Measurements from ENCODE around the gene CNTN4. TPM values are rescaled to one million over a fixed set of nuclear protein-coding genes. Genes with fewer than 3 reads are reported as not detected.

The CNTN4 gene
- polyA plus RNA-seq, 1 donor (not counting 4 experiments of a cell fraction or from before 2014, with no cell fraction given), result not detected

DNA sequence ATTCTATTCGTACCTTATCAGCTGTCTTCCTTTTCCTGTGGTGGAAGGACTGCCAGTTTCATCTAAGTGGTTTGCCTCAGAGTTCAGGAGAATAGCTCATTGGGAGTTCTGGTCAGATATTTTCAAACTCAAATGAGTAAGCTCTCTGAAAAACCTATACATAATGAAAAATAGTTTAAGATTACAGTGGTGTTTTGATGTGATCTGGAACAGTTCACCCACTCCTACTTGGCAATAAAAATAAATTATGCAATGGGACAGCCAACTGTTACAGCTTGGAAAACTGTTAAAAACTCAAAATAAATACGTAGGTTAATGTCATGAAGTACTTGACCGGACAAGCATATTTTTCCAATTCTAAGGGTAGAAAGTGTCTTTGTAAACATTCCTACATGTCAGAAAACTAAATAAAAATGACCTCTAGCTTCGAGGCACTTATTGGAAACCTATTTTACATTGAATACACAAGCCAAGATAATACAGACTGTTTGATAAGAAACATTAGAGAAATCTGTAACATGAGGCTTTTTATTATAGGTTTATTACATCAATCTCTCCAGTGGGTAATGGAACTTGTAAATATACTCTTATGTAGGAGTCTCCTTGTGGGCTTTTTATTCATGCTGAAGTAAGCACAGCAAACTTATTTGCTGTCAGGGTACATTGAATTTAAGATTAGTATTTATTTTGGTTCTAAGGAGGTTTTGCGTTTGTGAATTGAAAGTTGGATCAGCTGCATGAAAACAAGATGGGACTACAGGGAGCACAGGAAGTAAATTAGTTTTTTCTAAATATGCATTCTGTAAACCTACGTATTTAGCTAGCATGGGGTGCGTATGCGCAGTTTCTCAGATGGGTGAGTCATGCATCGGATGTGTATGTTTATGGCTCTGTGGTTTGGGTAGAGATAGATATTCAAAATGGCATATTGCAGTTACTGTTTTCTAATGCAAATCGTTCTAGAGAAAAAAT is 558.4 kb downstream of the CNTN4 start:
- no peaks in the 10 kb centered on the region for H4K20me1 ChIP-seq (ENCODE audit: control insufficient read depth, extremely low read depth, insufficient read depth, low read length)
- H3K9ac ChIP-seq (ENCODE audit: control insufficient read depth, extremely low read depth, insufficient read depth, low read length), result no peak overlapping the region
- TF ChIP-seq, protein P1, sequence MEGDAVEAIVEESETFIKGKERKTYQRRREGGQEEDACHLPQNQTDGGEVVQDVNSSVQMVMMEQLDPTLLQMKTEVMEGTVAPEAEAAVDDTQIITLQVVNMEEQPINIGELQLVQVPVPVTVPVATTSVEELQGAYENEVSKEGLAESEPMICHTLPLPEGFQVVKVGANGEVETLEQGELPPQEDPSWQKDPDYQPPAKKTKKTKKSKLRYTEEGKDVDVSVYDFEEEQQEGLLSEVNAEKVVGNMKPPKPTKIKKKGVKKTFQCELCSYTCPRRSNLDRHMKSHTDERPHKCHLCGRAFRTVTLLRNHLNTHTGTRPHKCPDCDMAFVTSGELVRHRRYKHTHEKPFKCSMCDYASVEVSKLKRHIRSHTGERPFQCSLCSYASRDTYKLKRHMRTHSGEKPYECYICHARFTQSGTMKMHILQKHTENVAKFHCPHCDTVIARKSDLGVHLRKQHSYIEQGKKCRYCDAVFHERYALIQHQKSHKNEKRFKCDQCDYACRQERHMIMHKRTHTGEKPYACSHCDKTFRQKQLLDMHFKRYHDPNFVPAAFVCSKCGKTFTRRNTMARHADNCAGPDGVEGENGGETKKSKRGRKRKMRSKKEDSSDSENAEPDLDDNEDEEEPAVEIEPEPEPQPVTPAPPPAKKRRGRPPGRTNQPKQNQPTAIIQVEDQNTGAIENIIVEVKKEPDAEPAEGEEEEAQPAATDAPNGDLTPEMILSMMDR (optimal IDR thresholded peaks at IDR 0.05 in 1 of 3, IDR thresholded peaks at IDR 0.05 in 1 of 3, conservative IDR thresholded peaks at IDR 0.05 in 1 of 3; ENCODE audit: extremely low read depth in 1 of 3, insufficient read depth in 2 of 3, low read length in 3 of 3), result no peak
- TF ChIP-seq EZH2 (IDR thresholded peaks at IDR 0.05; ENCODE audit: low read length), result no peak
- dilution Hi-C loops (cut with MboI; ENCODE audit: extremely low pct_ligation_motif_present, low sequenced_read_pairs), result no loop called here
- no peaks in the 10 kb centered on the region for H3K9me3 ChIP-seq (ENCODE audit: control insufficient read depth, low read depth, low read length)
- no peaks in the 10 kb centered on the region for H3K27me3 ChIP-seq (ENCODE audit: control insufficient read depth, extremely low read depth, insufficient read depth, low read length)
- FAIRE-seq, result no peak
- no peak overlapping the region for H3K4me2 ChIP-seq (ENCODE audit: control insufficient read depth, extremely low read depth, insufficient read depth, low read depth, low read length)
- no peaks in the 10 kb centered on the region for H3K79me2 ChIP-seq (ENCODE audit: control insufficient read depth, insufficient read depth, low read length)
- H3K4me1 ChIP-seq (ENCODE audit: control insufficient read depth, extremely low read depth, insufficient read depth, low read length), result no peaks in the 10 kb centered on the region
- DNase-seq (ENCODE audit: low read depth, low spot score), result no peak
- no peak overlapping the region for H3K4me3 ChIP-seq (ENCODE audit: control insufficient read depth in 2 of 3, extremely low read depth in 1 of 3, insufficient read depth in 2 of 3, low read depth in 1 of 3, low read length in 3 of 3)
- no peak overlapping the region for H3K27ac ChIP-seq (ENCODE audit: control insufficient read depth, insufficient read depth, low read length)
- no peaks in the 10 kb centered on the region for H3K36me3 ChIP-seq (ENCODE audit: control insufficient read depth in 2 of 2, extremely low read depth in 1 of 2, insufficient read depth in 2 of 2, low read length in 2 of 2)
- H3K9me1 ChIP-seq (ENCODE audit: control insufficient read depth, extremely low read depth, insufficient read depth, low read length), result no peaks in the 10 kb centered on the region
- no peak overlapping the region for H2AFZ ChIP-seq (ENCODE audit: control insufficient read depth, low read length)

DNA sequence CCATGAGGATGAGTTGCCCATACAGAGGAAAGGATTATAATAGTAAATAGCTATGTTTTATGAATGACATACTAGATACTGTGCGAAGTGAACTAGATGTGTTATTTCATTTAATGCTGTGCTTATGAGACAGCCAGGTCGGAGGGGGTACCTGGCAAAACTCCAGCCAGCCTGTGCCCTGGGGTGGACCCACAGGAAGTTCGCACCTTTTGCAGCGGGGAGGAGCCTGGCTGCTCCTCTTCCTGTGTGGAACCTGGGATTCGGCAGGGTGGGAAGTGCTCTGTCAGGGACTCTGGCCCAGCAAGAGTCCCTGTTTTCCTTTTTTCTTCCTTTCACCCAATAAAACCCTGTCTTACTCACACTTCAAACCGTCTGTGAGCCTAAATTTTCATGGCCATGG is 559.3 kb downstream of the CNTN4 start:
- no peaks in the 10 kb centered on the region for H3K79me2 ChIP-seq (ENCODE audit: control insufficient read depth, insufficient read depth, low read length)
- H3K36me3 ChIP-seq (ENCODE audit: control insufficient read depth in 2 of 2, extremely low read depth in 1 of 2, insufficient read depth in 2 of 2, low read length in 2 of 2), result no peaks in the 10 kb centered on the region
- FAIRE-seq (no peak), DNase-seq (ENCODE audit: low read depth, low spot score) (no peak)
- no peak for TF ChIP-seq EZH2 (IDR thresholded peaks at IDR 0.05; ENCODE audit: low read length)
- TF ChIP-seq, protein P1 (optimal IDR thresholded peaks at IDR 0.05 in 1 of 3, IDR thresholded peaks at IDR 0.05 in 1 of 3, conservative IDR thresholded peaks at IDR 0.05 in 1 of 3; ENCODE audit: extremely low read depth in 1 of 3, insufficient read depth in 2 of 3, low read length in 3 of 3), result no peak
- H2AFZ ChIP-seq (ENCODE audit: control insufficient read depth, low read length), result no peak overlapping the region
- H3K9ac ChIP-seq (ENCODE audit: control insufficient read depth, extremely low read depth, insufficient read depth, low read length), result no peak overlapping the region
- H3K27ac ChIP-seq (ENCODE audit: control insufficient read depth, insufficient read depth, low read length), result no peak overlapping the region
- no peaks in the 10 kb centered on the region for H3K4me1 ChIP-seq (ENCODE audit: control insufficient read depth, extremely low read depth, insufficient read depth, low read length)
- no peak overlapping the region for H3K4me3 ChIP-seq (ENCODE audit: control insufficient read depth in 2 of 3, extremely low read depth in 1 of 3, insufficient read depth in 2 of 3, low read depth in 1 of 3, low read length in 3 of 3)
- no peaks in the 10 kb centered on the region for H3K9me3 ChIP-seq (ENCODE audit: control insufficient read depth, low read depth, low read length)
- no peak overlapping the region for H3K4me2 ChIP-seq (ENCODE audit: control insufficient read depth, extremely low read depth, insufficient read depth, low read depth, low read length)
- no peaks in the 10 kb centered on the region for H3K9me1 ChIP-seq (ENCODE audit: control insufficient read depth, extremely low read depth, insufficient read depth, low read length)
- H4K20me1 ChIP-seq (ENCODE audit: control insufficient read depth, extremely low read depth, insufficient read depth, low read length), result no peaks in the 10 kb centered on the region
- dilution Hi-C loops (cut with MboI; ENCODE audit: extremely low pct_ligation_motif_present, low sequenced_read_pairs), result no loop called here
- no peaks in the 10 kb centered on the region for H3K27me3 ChIP-seq (ENCODE audit: control insufficient read depth, extremely low read depth, insufficient read depth, low read length)

Measured in keratinocyte (primary cell).